Measurements from ENCODE around the gene GSTP1.
A peak's percentile ranks its signal among the peaks of the same experiment; 100 is the strongest.
"Not testable (repeated sequence)": the region's sequence is repeated elsewhere in the genome, so short reads cannot be mapped to it uniquely, and the experiment has no call there.

GSTP1 gene

GRCh38 chr11:67583247-67584204 lies at the start of gene GSTP1:
GSTP1 (plus strand) TSS chr11:67583812; CDS start chr11:67583844, 32 bp downstream.
- DNase-seq, result peak; percentile 83 to 89

DNA sequence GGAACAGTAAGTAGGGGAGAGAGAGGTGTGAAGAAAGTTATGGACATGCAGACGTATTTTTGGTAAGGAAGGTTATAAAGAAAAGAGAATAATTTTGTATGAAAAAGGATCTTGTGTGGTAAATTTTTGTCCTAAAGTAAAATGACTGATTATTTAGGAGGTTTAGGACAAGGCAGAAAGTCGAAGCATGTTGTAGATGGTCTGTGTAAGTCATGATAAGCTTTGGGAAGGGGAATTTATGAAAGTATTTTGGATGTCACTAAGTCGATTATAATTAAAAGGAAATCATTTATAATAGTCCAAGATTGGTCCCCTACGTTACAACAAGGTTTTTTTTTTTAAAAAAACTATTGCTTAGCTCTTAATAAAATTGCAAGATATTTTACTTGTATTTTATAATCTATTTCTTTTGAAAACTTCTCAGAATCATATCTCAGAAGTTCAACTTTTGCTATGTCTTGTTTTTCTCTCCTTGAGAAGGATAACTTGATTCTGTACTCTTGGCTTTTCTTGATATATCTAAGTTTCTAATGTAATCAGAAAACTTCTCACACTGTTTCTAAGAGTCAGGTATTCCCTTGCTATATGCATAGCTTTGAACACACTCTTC lies 49.4 kb upstream of the GSTP1 start:
- DNase-seq, result no peak

DNA sequence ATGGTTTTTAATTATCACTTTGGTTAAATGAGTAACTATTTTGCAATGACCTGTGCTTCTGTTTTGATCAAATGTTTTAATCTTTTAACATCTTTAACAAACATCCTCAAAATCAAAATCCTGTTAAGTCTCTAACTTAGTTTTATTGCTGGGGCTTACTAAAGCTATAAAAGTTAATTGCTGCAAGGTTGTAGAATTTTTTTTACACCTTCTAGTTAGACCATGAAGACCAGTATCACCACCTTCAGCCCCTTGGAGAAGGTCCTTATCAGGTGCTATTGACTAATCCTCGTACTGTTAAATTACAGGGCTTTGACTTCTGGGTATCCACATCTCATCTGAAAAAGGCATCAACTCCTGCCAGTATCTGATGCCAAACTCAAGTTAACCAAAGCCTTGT lies 48.1 kb upstream of the GSTP1 start:
- DNase-seq, result no peak

DNA sequence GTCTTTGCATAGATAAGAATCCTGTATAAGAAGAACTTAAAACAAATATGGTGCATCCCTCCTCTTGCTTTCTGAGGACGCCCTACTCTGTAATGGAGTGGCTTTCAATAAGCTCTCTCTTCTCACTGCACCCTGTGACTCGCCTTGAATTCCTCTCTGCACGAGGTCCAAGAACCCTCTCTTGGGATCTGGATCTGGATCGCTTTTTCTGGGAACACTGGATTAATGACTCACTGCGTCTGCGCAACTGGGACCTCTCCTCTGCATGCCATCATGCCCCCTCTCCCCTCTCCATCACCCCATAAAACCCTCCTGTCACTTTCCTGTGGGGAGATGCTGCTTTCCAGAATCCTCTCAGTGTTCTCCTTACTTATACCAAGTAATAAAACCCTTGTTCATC lies 45.3 kb upstream of the GSTP1 start:
- DNase-seq, result no peak

DNA sequence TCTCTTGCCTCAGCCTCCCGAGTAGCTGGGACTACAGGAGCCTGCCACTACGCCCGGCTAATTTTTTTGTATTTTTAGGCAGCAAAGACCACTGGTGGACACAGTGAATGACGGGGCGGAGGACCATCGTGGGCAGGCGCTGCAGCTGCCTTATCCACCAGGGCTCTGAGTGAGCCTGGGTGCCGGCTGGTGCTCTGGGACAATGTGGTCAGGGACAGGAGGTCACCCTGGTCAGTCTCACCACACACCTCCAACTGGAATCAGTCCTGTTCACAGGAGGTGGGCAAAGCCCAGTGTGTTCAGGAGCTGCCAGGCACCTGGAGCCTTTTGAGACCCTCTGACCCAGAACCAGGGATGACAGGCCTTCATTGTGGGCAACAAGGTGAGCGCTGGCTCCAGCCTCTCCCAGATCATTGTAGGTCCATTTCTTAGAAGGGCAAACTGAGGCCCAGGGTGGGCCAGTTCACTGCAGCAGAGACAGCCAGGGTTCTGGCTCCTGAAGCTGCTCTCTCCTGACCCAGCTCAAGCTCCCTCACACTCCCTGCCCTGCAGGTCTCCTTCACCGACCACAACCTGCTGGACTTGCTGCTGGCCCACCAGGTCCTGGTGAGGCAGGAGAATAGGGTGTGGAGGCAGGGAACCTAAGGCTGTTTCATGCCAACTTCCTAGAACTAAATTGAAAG lies 44.6 kb upstream of the GSTP1 start:
- no peak for DNase-seq

- DNase-seq, result no peak
These were observed 44.1 kb upstream of the GSTP1 start for GRCh38 chr11:67539550-67539949.

- DNase-seq, result no peak
These were observed 42.4 kb upstream of the GSTP1 start for GRCh38 chr11:67541198-67541597.

DNA sequence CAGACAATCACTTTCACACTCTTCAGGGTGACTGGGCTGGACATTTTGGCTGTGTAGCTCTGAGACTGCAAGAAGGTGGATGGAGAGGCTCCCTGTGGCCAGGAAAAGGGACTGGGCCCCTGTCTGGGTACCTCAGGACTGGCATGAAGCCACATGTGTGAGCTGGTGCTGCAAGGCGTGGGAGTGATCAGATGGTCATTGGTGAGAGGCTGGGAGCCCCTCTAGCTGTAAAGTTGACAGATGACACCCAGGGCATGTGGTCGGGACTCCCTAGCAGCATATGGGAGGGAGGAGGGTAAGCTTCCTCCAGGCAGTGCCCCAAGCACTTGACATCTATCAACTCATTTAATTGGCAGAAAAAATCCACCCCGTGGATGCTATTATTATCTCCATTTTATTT lies 41.4 kb upstream of the GSTP1 start:
- DNase-seq, result no peak

- DNase-seq, result no peak
These were observed 40.6 kb upstream of the GSTP1 start for GRCh38 chr11:67542971-67543370.

DNA sequence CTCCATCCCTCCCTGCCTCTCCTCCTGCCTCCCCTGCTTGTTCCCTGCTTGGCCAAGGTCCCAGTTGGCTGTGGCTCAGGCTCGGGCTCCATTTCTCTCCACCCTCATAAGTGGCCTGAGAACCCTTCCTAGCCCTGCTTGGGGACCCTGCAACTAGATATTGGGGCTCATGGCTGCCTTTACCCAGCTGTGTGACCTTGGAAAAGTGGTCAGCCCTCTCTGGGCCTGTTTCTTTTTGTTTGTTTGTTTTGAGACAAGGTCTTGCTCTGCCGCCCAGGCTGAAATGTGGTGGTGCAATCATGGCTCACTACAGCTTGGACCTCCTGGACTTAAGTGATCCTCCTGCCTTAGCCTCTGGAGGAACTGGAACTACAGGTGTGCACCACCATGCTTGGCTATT lies 40.0 kb upstream of the GSTP1 start:
- DNase-seq, result no peak

DNA sequence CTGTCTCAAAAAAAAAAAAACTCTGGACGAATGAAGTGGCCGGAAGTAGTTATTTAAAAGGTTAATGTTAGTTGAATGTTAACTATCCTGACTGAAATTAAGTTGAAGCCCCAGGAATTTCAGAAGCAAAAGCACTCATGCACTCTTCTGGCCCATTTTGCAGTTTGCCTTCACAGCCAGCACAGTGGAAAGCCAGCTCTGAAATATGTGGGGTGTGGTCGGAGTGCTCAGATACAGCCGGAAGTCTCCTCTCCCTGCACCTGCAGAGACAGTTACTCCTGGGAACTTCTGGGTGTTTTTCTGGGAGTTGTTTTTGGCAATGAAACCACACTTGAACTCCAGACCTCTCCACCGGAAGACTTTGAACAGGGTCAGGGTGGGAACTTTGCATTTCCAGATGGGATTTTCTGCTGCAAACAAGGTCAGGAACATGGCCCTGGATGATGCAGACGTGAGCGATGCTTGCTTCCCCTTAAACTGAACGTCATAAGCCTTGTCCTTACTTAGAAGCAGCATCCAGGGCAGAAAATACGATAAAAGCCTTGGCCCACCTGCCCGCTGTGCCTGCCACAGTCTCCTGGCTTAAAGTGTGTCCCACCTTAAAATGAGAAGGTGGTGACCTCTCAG lies 38.9 kb upstream of the GSTP1 start:
- no peak for DNase-seq

DNA sequence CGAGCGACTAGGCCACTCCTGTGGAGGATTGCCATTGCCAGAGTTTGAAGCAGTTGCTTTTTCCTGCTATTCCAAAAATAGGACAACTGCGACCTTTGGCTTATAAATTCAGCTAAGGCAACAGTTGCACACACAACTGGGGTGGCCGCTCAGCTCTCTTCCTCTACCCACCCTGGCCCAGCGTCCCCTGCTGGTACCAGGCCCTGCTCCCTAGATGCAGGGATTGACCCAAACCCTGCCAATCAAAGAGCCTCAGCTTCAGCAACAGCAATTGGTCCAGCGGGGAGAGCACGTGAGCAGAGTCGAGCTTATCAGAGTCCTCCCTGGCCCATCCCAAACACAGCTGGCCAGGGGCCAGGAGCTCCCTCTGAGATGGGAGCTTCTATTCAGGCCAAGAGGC lies 38.3 kb upstream of the GSTP1 start:
- no peak for DNase-seq

DNA sequence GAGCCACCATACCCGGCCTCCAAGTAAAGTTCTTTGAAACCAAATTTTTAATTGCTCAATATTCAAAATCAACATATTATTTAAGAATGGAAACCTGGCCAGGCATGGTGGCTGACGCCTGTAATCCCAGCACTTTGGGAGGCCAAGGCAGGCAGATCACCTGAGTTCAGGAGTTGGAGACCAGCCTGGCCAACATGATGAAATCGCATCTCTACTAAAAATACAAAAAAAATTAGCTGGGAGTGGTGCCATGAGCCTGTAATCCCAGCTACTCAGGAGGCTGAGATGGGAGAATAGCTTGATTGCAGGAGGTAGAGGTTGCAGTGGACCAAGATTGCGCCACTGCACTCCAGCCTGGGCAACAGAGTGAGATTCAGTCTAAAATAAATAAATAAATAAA lies 35.5 kb upstream of the GSTP1 start:
- DNase-seq, result not testable (repeated sequence)

DNA sequence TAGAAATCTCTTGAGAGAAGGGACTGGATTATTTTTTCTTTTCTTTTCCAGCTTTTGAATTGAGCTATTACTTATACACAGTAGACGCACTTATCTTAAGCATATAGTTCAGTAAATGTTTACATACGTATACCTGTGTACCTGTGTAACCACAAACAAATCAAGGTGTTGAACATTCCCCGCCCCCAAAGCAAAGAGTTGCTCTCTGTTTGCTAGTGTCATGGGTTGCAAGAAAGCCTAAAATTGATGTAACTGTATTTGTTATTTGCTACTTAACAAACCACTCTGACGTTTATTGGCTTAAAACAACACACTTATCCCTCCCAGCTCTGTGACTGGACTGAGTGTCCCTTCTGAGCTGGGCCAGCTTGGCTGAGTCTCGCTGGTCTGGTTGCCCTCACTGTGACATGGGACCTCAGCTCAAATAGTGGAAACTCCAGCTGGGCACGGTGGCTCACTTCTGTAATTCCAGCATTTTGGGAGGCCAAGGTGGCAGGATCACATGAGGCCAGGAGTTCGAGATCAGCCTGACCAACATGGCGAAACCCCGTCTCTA lies 35.0 kb upstream of the GSTP1 start:
- no peak for DNase-seq

GRCh38 chr11:67551127-67551526 lies 32.5 kb upstream of the GSTP1 start:
- DNase-seq, result no peak

DNA sequence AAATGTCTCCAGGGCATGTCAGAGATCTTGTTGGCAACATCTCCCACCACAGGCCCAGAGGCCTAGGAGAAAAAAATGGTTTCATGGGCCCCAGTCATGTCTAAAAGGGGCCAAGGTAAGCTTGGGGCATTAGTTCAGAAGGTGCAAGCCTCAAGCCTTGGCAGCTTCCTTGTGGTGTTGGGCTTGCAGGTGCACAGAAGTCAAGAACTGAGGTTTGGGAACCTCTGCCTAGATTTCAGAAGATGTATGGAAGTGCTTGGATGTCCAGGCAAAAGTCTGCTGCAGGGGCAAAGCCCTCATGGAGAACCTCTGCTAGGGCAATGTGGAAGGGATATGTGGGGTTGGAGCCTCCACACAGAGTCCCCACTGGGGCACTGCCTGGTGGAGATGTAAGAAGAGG lies 31.9 kb upstream of the GSTP1 start:
- DNase-seq, result not testable (repeated sequence)

GRCh38 chr11:67556244-67556643 lies 27.4 kb upstream of the GSTP1 start:
- no peak for DNase-seq

GRCh38 chr11:67558084-67558772 lies 25.4 kb upstream of the GSTP1 start:
- DNase-seq, result no peak

DNA sequence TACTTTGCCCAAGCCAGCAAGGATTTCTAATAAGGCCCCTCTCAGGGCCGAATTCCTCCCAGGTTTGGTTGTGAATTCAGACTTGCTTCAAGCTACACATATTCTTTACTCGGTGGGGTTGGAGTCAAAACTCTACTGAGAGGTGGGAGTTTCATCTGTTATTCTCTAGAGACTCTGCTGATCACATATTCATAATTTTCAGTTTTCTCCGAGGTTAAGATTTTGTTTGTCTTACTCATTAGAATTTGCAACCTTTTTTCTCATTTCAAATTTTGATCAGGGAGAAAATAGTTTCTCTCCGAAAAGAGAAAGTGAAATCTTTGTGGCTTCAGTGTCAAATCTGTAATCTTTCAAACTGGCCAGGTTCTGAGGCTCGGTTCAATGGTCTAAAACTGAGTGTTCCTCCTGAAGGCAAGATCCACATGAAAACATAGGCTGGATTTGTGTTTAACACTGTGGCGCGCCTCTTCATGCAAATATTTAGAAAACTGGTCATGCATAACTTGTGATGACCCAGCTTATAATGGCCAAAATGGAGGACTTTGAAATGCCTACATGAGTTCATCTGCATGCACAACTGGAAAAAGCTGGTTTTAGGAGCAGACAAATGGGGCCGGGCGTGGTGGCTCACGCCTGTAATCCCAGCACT lies 21.5 kb upstream of the GSTP1 start:
- no peak for DNase-seq

DNA sequence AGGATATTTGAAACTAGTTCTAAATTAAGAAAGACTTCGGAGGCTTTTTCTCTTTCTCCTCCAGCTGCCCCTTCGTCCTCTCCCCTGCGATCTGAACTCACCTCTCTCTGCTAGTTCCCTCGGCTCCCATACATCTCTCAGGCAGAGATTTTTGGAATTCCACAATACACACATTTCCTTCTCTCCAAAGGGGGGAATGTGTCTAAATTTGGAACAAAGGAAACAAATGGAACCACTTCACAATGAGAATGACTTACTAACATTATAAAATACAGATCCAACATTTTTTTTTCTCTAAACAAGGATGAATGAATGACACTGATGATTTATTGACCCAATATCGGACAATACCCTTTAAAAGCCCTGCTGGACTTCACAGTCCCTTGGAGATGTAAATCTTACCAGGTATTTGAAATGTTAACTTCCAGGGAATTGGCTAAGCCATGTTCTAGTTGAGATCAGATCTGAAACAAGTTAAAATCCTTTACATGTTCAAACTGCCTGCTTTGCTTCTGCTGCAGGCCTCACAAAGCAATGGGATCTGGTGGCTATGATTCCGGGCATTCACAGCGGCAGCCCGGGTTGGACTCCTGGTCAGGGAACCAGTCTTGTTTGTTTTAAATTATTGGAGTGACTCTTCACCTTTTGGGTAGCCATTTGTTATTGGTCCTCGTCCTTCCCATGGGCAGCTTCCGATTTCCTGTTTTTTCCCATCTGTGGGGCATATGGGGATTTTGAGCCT lies 20.5 kb upstream of the GSTP1 start:
- no peak for DNase-seq

- not testable (repeated sequence) for DNase-seq
These were observed 19.9 kb upstream of the GSTP1 start for GRCh38 chr11:67563705-67564114.
